ENCODE measurements around the gene MGP.

DNA sequence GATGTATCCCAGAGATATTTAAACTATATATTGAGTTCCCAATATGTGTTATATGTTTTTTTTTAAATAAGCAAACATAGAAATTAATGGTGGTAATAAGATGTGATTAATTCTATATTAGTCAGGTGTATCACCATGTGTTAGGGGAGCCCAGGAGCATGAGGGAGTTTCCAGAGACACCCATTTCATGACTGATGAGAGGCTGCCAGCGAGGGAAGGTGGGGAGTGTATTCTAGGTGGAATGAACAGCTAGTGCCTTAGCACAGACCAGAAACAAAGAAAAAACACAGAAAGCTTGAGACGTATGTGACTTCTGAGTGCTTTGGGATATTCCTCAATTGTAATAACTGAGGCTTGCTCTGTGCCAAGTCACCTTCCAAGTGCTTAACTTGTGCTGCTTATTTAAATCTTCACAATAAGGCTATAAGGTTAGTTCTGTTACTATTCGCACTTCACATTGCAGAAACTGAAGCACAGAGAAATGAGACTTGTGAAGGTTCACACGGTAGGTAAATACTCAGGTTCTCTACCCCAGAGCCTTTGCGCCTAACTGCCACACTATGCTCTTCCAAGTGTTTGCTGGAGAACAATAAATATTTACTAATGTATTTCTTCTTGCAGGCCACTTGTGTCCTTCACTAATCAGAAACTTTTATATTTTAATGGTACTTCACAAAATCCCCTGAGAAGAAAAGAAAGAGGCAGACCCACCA, 17.9 kb upstream of the MGP start:
- TF ChIP-seq, protein P1, sequence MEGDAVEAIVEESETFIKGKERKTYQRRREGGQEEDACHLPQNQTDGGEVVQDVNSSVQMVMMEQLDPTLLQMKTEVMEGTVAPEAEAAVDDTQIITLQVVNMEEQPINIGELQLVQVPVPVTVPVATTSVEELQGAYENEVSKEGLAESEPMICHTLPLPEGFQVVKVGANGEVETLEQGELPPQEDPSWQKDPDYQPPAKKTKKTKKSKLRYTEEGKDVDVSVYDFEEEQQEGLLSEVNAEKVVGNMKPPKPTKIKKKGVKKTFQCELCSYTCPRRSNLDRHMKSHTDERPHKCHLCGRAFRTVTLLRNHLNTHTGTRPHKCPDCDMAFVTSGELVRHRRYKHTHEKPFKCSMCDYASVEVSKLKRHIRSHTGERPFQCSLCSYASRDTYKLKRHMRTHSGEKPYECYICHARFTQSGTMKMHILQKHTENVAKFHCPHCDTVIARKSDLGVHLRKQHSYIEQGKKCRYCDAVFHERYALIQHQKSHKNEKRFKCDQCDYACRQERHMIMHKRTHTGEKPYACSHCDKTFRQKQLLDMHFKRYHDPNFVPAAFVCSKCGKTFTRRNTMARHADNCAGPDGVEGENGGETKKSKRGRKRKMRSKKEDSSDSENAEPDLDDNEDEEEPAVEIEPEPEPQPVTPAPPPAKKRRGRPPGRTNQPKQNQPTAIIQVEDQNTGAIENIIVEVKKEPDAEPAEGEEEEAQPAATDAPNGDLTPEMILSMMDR (IDR thresholded peaks at IDR 0.05): no peak
- no peak for TF ChIP-seq POLR2AphosphoS5 (IDR thresholded peaks at IDR 0.05)
